Sigmoid colon (tissue), 4 donors: ENCODE measurements around the gene TMPRSS11D.

Source experiments
- EP300 ChIP-seq, 4 donors: sonication (generic); formaldehyde crosslinking; IDR thresholded peaks; one replicate each; pipeline ENCODE4 v1.6.1; 2017; ENCODE audit warnings: antibody characterized with exemption in 4 of 4
- POLR2A ChIP-seq, 2 donors: fragments of 450-650 bp; IDR thresholded peaks; one replicate each; pipeline ENCODE4 v1.6.1; 2016; ENCODE audit warnings: antibody characterized with exemption in 2 of 2, mild to moderate bottlenecking in 2 of 2, moderate library complexity in 2 of 2
- POLR2AphosphoS5 ChIP-seq, 4 donors: sonication (generic); formaldehyde crosslinking; IDR thresholded peaks; one replicate each; pipeline ENCODE4 v1.6.1; 2017; ENCODE audit warnings: antibody characterized with exemption in 4 of 4
- TF ChIP-seq, protein P1 (sequence below), 4 experiments: fragments of 450-650 bp in 3 of 4; fragments of 200-600 bp in 1 of 4; IDR thresholded peaks; one replicate each; pipeline ENCODE4 v1.5.1; 2016 to 2019; ENCODE audit warnings: antibody characterized with exemption in 4 of 4, mild to moderate bottlenecking in 3 of 4, moderate library complexity in 2 of 4

DNA sequence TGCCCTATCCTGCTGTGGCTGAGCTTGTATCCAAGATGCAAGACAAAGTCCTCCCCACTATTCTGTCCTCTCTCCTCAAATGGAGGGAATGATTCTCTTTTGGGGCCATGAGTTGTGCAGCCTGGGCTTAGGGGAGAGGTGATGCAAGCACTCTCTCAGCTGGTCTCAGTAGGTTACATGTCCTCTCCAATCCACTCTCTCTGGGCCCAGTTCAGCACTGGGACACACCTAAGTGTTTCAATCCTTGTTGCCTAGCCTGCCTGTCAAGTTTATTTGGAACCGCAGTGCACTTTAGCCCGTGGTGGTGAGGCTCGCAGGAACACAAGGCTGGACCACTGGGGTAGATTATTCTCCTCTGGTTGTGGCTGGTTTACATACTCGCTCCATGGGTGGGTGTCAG is 23.8 kb upstream of the TMPRSS11D start:
- TF ChIP-seq, protein P1, sequence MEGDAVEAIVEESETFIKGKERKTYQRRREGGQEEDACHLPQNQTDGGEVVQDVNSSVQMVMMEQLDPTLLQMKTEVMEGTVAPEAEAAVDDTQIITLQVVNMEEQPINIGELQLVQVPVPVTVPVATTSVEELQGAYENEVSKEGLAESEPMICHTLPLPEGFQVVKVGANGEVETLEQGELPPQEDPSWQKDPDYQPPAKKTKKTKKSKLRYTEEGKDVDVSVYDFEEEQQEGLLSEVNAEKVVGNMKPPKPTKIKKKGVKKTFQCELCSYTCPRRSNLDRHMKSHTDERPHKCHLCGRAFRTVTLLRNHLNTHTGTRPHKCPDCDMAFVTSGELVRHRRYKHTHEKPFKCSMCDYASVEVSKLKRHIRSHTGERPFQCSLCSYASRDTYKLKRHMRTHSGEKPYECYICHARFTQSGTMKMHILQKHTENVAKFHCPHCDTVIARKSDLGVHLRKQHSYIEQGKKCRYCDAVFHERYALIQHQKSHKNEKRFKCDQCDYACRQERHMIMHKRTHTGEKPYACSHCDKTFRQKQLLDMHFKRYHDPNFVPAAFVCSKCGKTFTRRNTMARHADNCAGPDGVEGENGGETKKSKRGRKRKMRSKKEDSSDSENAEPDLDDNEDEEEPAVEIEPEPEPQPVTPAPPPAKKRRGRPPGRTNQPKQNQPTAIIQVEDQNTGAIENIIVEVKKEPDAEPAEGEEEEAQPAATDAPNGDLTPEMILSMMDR (IDR thresholded peaks at IDR 0.05), result no peak
- TF ChIP-seq POLR2A (IDR thresholded peaks at IDR 0.05) (no peak), EP300 (IDR thresholded peaks at IDR 0.05) (no peak), POLR2AphosphoS5 (IDR thresholded peaks at IDR 0.05) (no peak)
